Progenitor cell of endocrine pancreas (in vitro differentiated cells): ENCODE results near the gene MROH7. TPM values are rescaled to one million over a fixed set of nuclear protein-coding genes. Genes with fewer than 3 reads are reported as not detected.
A peak's percentile ranks its signal among the peaks of the same experiment; 100 is the strongest.

Source experiments
- DNase-seq: peaks from one replicate; pipeline ENCODE4 v3.0.0; 2021; ENCODE audit warnings: low spot score; ENCODE audit not compliant: unreplicated experiment
- H3K27ac Mint-ChIP-seq: 2 replicates; pipeline ENCODE4 v1.8.0; 2021; ENCODE audit warnings: mild to moderate bottlenecking, moderate library complexity, mixed read lengths
- H3K27me3 Mint-ChIP-seq: 2 replicates; pipeline ENCODE4 v1.8.0; 2021; ENCODE audit warnings: mixed read lengths
- H3K36me3 Mint-ChIP-seq: 2 replicates; pipeline ENCODE4 v1.8.0; 2022; ENCODE audit warnings: mixed read lengths; ENCODE audit not compliant: insufficient read depth
- H3K4me1 Mint-ChIP-seq: 2 replicates; pipeline ENCODE4 v1.8.0; 2021; ENCODE audit warnings: low read depth, mixed read lengths
- H3K4me3 Mint-ChIP-seq: 2 replicates; pipeline ENCODE4 v1.8.0; 2021; ENCODE audit warnings: low read depth, mild to moderate bottlenecking, moderate library complexity, mixed read lengths
- H3K9me3 Mint-ChIP-seq: 2 replicates; pipeline ENCODE4 v1.8.0; 2021; ENCODE audit warnings: low read depth, mixed read lengths
- CTCF ChIP-seq: fragments of 200-600 bp; sonication (generic); IDR thresholded peaks from one replicate; pipeline ENCODE4 v1.5.0; 2021; ENCODE audit warnings: antibody characterized with exemption, mild to moderate bottlenecking; ENCODE audit not compliant: unreplicated experiment
- total RNA-seq: library from RNA; stranded (reverse); gene quantifications from 2 replicates; pipeline ENCODE4 v1.2.1, GENCODE V29; 2021

Gene MROH7
- total RNA-seq, 1 donor from 2014 or later = 0.50 TPM

- H3K9me3 Mint-ChIP-seq = no peaks in the 10 kb centered on the region
- peaks cover 9% of the 10 kb centered on the region for H3K4me1 Mint-ChIP-seq
- H3K36me3 Mint-ChIP-seq = peaks cover 2% of the 10 kb centered on the region
- DNase-seq = no peak
- no peak overlapping the region for H3K4me3 Mint-ChIP-seq
- TF ChIP-seq CTCF = no peak
- H3K27me3 Mint-ChIP-seq = no peaks in the 10 kb centered on the region
- peak overlapping the region; percentile 23 for H3K27ac Mint-ChIP-seq
These were observed 117.2 kb downstream of the MROH7 start for GRCh38 chr1:54758678-54759348.

Other genes starting within 250 kb of the MROH7 start
- gene SSBP3, start 235.4 kb upstream of the MROH7 start, total RNA-seq = 149 and 161 TPM in 2 replicates
- 1.7 and 2.2 TPM in 2 replicates for gene ACOT11, start 93.6 kb upstream of the MROH7 start, total RNA-seq
- gene FAM151A, start 18.3 kb upstream of the MROH7 start, total RNA-seq = 0.33 TPM in 1 of 2 replicates, not detected in the other
- 22.6 and 24.0 TPM in 2 replicates for gene TTC4, start 74.1 kb downstream of the MROH7 start, total RNA-seq
- gene PARS2, start 122.7 kb downstream of the MROH7 start, total RNA-seq = 9.1 and 11.0 TPM in 2 replicates
- gene TTC22, start 159.5 kb downstream of the MROH7 start, total RNA-seq = 2.4 TPM in 2 replicates
- gene DHCR24, start 245.4 kb downstream of the MROH7 start, total RNA-seq = 217 and 229 TPM in 2 replicates